Panc1 (cell line): Measurements from ENCODE around the gene HMCN2. TPM values are rescaled to one million over a fixed set of nuclear protein-coding genes. Genes with fewer than 3 reads are reported as not detected.

Experiments
- ATAC-seq: fragments of 200-7000 bp; cut with Tn5 transposase; 2 replicates; pipeline ENCODE4 v1.9.1; 2020; ENCODE audit warnings: mild to moderate bottlenecking, moderate library complexity
- BruUV-seq: library from RNA; stranded (reverse); fragments of 400-500 nt; replicated peaks from 2 replicates; lab custom pipeline; 2021; lab: Mats Ljungman, UMichigan
- CTCF ChIA-PET: fragments of 300-600 bp; sonication (Branson Sonifier 250); formaldehyde crosslinking; loops from one replicate; lab custom pipeline; 2022; ENCODE audit warnings: antibody characterized with exemption; lab: Charles Lee
- POLR2A ChIA-PET: fragments of 300-600 bp; sonication (Branson Sonifier 250); formaldehyde crosslinking; loops from one replicate; lab custom pipeline; 2022; ENCODE audit warnings: antibody characterized with exemption; lab: Charles Lee
- DNase-seq: peaks from one replicate; pipeline ENCODE4 v3.0.0-alpha.2; 2010; ENCODE audit warnings: low read depth, low spot score
- H3K27ac ChIP-seq: 2 replicates; pipeline ENCODE4 v1.5.1; 2011; ENCODE audit warnings: mild to moderate bottlenecking, low read length, inconsistent platforms
- H3K27me3 ChIP-seq: fragments of 200-500 bp; sonication (Bioruptor generic); 2 replicates; pipeline ENCODE4 v1.6.0; 2014; ENCODE audit warnings: low read length, inconsistent platforms; ENCODE audit not compliant: control insufficient read depth, insufficient read depth
- H3K36me3 ChIP-seq: fragments of 200-500 bp; sonication (Bioruptor generic); 2 replicates; pipeline ENCODE4 v1.5.1; 2014; ENCODE audit warnings: inconsistent platforms, mild to moderate bottlenecking, low read length, moderate library complexity; ENCODE audit not compliant: control insufficient read depth, insufficient read depth
- H3K4me1 ChIP-seq: 2 replicates; pipeline ENCODE4 v1.5.1; 2011; ENCODE audit warnings: inconsistent platforms, mild to moderate bottlenecking, low read length, moderate library complexity; ENCODE audit not compliant: control insufficient read depth, insufficient read depth
- H3K4me3 ChIP-seq, 2 experiments: 2 replicates each; pipeline ENCODE4 v1.5.1; 2011 to 2012; ENCODE audit warnings: low read depth in 2 of 2, low read length in 2 of 2, mild to moderate bottlenecking in 2 of 2, inconsistent platforms in 1 of 2, moderate library complexity in 1 of 2
- H3K9me3 ChIP-seq: fragments of 200-500 bp; sonication (Bioruptor generic); 2 replicates; pipeline ENCODE4 v1.5.1; 2014; ENCODE audit warnings: low read depth, mild to moderate bottlenecking, inconsistent platforms, low read length, moderate library complexity; ENCODE audit not compliant: control insufficient read depth, insufficient read depth
- CTCF ChIP-seq: fragments of 450-650 bp; IDR thresholded peaks from 2 replicates; pipeline ENCODE4 v1.5.1; 2017; ENCODE audit warnings: mild to moderate bottlenecking
- POLR2AphosphoS5 ChIP-seq: IDR thresholded peaks from 2 replicates; pipeline ENCODE4 v1.6.1; 2012; ENCODE audit warnings: mild to moderate bottlenecking, low read depth, low read length, moderate library complexity
- REST ChIP-seq, 2 experiments: IDR thresholded peaks; 2 replicates each; pipeline ENCODE4 v1.6.1; 2011 to 2012; ENCODE audit warnings: low read depth in 2 of 2, control low read depth in 1 of 2, low read length in 1 of 2, mild to moderate bottlenecking in 1 of 2, moderate library complexity in 1 of 2; ENCODE audit not compliant: insufficient read depth in 1 of 2
- SIN3A ChIP-seq: IDR thresholded peaks from 2 replicates; pipeline ENCODE4 v1.6.1; 2012; ENCODE audit warnings: low read depth, mild to moderate bottlenecking, low read length, moderate library complexity, borderline replicate concordance; ENCODE audit not compliant: insufficient read depth
- TCF7L2 ChIP-seq: IDR thresholded peaks from 2 replicates; pipeline ENCODE4 v1.6.1; 2011; ENCODE audit warnings: mild to moderate bottlenecking, low read depth, low read length, inconsistent platforms
- in situ Hi-C: cut with HindIII; loops from 2 replicates; pipeline ENCODE4 v1.10.0; 2016; ENCODE audit warnings: low sequenced_read_pairs, low pct_unique_long_range_greater_than_20kb
- intact Hi-C: fragments of 100-400 bp; cut with micrococcal nuclease; formaldehyde crosslinking; loops from one replicate; pipeline ENCODE4 v1.10.0; 2022; ENCODE audit not compliant: unreplicated experiment
- total RNA-seq: library from RNA; stranded (reverse); gene quantifications from one replicate; pipeline ENCODE4 v1.2.1, GENCODE V29; 2021; ENCODE audit not compliant: unreplicated experiment

The HMCN2 gene
- total RNA-seq, 1 experiment from 2014 or later = 0.05 TPM

GRCh38 chr9:130232899-130233586, 32.5 kb upstream of the HMCN2 start:
- H3K36me3 ChIP-seq = no peaks in the 10 kb centered on the region; the same call in 1 of the 2 replicates
- no peak for TF ChIP-seq SIN3A
- no peak for TF ChIP-seq POLR2AphosphoS5
- no peak for TF ChIP-seq REST (IDR thresholded peaks at IDR 0.05; ENCODE audit: insufficient read depth in 1 of 2, low read depth in 2 of 2, low read length in 1 of 2)
- no peak for TF ChIP-seq TCF7L2
- CTCF ChIA-PET = no interaction called here
- POLR2A ChIA-PET = no interaction called here
- ATAC-seq (no peak), DNase-seq (no peak)
- no peaks in the 10 kb centered on the region for H3K4me1 ChIP-seq
- intact Hi-C loops (no loop called here), in situ Hi-C loops (no loop called here)
- H3K27me3 ChIP-seq = no peaks in the 10 kb centered on the region
- BruUV-seq = no TSS peak
- no peak overlapping the region for H3K27ac ChIP-seq
- H3K9me3 ChIP-seq = no peaks in the 10 kb centered on the region
- no peak overlapping the region for H3K4me3 ChIP-seq

- CTCF ChIA-PET = no interaction called here
- no TSS peak for BruUV-seq
- in situ Hi-C loops = no loop called here
- Histone ChIP-seq H3K27me3 (no peaks in the 10 kb centered on the region), H3K27ac (no peak overlapping the region), H3K4me1 (no peaks in the 10 kb centered on the region), H3K9me3 (no peaks in the 10 kb centered on the region), H3K36me3 (no peaks in the 10 kb centered on the region; the same call in 1 of the 2 replicates), H3K4me3 (no peak overlapping the region)
- no peak for DNase-seq
- TF ChIP-seq POLR2AphosphoS5 = no peak
- TF ChIP-seq CTCF = no peak
- TF ChIP-seq TCF7L2 = no peak
- TF ChIP-seq SIN3A = no peak
- no peak for TF ChIP-seq REST (IDR thresholded peaks at IDR 0.05; ENCODE audit: insufficient read depth in 1 of 2, low read depth in 2 of 2, low read length in 1 of 2)
- ATAC-seq = no peak
- POLR2A ChIA-PET = no interaction called here
- intact Hi-C loops = no loop called here
Observed at GRCh38 chr9:130233587-130233945, 32.0 kb upstream of the HMCN2 start.
